ENCODE results near the gene EZR.

EZR gene

DNA sequence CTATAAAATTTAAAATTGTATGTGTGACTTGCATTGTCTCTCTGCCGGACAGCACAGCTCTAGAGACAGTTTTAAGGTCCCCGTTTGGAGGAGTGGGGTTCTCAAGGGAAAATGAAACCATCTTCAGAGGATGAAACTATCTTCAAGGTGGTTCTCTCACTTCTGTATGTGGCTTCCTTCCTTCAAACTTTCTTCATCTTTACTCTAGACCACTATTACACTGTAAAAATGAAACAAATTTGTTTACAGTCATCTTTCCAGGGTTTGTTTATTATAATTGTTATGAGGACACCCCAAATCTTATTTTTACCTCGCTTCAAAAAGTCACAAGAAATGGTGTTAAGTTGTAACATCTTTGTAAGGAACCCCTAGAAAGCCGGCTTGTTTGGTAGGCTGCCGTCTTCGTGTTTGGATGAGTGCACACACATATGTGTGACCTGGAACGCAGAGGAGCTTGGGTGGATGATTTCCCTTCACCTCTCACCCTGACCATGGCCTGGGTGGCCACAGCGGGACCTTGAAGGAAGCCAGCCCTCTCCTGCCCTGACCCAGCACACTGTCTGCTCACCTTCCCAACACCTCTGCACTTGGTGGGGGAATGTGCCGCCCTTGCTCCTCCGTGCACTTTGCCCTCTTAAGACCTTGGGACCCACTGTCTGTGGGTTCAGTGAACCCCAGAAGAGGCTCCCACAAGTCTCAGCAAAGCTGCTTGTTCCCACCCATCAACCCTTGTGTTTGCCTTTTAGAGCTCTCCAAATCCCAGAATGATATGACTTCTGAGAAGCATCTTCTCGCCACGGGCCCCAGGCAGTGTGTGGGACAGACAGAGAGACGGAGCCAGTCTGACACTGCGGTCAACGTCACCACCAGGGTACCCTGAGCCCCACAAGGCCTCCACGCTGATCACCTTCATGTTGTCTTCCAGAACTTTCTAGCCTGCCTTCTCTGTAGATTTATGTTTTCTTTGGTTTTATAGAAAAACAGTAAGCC, 101.5 kb downstream of the EZR start:
- DNase-seq = no peak
